ENCODE results near the gene MOB2. TPM values are rescaled to one million over a fixed set of nuclear protein-coding genes. Genes with fewer than 3 reads are reported as not detected.
"Not testable (repeated sequence)": the region's sequence is repeated elsewhere in the genome, so short reads cannot be mapped to it uniquely, and the experiment has no call there.

Gene MOB2
- total RNA-seq, 3 donors from 2014 or later = 54.9 to 108 (median 61.5) TPM

DNA sequence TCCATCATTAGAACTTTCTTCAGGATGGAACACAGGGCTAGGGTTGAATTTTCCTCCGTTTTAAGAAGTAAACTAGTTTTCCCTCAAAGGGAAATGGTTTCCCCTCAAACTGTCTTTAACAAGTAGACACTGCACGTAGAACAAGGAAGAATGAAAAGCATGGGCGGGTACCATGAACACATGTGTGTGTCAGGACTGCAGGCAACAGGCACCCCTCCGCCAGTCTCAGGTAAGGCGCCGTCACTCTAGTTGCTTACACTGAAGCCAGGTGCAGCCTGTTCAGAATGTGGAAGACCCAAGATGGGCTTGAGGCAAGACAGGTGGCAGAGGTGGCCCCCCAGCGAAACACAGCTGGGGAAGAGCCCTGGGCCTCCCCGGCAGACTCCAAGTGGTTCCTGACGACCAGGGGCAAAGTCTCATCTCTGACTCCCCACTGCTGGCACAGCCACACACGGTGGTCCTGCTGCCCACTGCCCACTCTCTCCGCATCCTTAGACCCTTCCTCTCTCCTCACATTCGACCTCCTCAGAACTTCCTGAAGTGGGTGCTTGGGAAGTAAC, 25.4 kb upstream of the MOB2 start:
- intact Hi-C loops (cut with DNase I, micrococcal nuclease) = loop anchor here in 1 of 2 donors (10.0 kb wide), 3 partner anchors 47 to 397 kb away; no protein-coding TSS in a partner anchor
- no peak for ATAC-seq
- Histone ChIP-seq H3K9me3 (no peaks in the 10 kb centered on the region), H3K36me3 (ENCODE audit: low read depth) (no peaks in the 10 kb centered on the region), H3K4me1 (ENCODE audit: low read depth) (peaks cover 10% of the 10 kb centered on the region), H3K4me3 (no peak overlapping the region)
- peak in 1 of 3 donors; percentile 31 for DNase-seq
- TF ChIP-seq CTCF (IDR thresholded peaks at IDR 0.05) = no peak

- no peaks in the 10 kb centered on the region for H3K36me3 ChIP-seq (ENCODE audit: low read depth)
- no peak for ATAC-seq
- intact Hi-C loops (cut with DNase I, micrococcal nuclease) = loop anchor here in 1 of 2 donors (10.0 kb wide), 3 partner anchors 46 to 396 kb away; no protein-coding TSS in a partner anchor
- H3K4me3 ChIP-seq = no peak overlapping the region
- TF ChIP-seq CTCF (IDR thresholded peaks at IDR 0.05) = no peak
- DNase-seq = peak in 1 of 3 donors; percentile 16
- no peaks in the 10 kb centered on the region for H3K9me3 ChIP-seq
- peaks cover 7% of the 10 kb centered on the region for H3K4me1 ChIP-seq (ENCODE audit: low read depth)
Measured at GRCh38 chr11:1510928-1511327, 24.3 kb upstream of the MOB2 start.

GRCh38 chr11:1510351-1510750, 23.8 kb upstream of the MOB2 start:
- H3K4me1 ChIP-seq (ENCODE audit: low read depth); ATAC-seq; H3K4me3 ChIP-seq; H3K9me3 ChIP-seq; H3K36me3 ChIP-seq (ENCODE audit: low read depth): not testable (repeated sequence)
- intact Hi-C loops (cut with DNase I, micrococcal nuclease) = loop anchor here in 1 of 2 donors (10.0 kb wide), 3 partner anchors 46 to 396 kb away; no protein-coding TSS in a partner anchor
- peak in 1 of 3 donors; percentile 6 for DNase-seq

- TF ChIP-seq CTCF (IDR thresholded peaks at IDR 0.05) = no peak
- Histone ChIP-seq H3K4me1 (ENCODE audit: low read depth) (no peaks in the 10 kb centered on the region), H3K4me3 (no peak overlapping the region), H3K9me3 (no peaks in the 10 kb centered on the region), H3K36me3 (ENCODE audit: low read depth) (no peaks in the 10 kb centered on the region)
- intact Hi-C loops (cut with DNase I, micrococcal nuclease) = loop anchor here in 1 of 2 donors (10.0 kb wide), 3 partner anchors 45 to 395 kb away; no protein-coding TSS in a partner anchor
- no peak for ATAC-seq
- peak in 1 of 3 donors; percentile 12 for DNase-seq
Measured at GRCh38 chr11:1509626-1510255, 23.2 kb upstream of the MOB2 start.

DNA sequence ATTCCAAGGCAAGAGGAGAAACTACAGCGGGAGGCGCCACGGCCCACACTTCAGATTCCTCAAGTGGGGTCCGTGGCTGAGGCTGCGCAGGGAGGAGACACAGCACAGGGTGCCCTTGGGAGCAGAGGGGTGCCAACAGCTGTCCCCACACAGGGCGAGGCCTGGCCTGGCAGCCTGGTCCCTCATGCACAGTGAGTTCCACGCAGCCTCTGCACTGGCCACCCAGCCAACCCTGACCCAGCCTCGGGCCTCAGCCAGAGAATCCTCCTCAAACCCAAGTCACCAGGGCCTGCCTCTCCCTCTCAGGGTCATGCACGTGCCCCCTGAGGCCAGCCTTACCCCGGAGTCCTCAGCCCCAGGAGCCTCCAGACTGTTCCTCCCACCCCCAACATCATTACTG, 22.4 kb upstream of the MOB2 start:
- Histone ChIP-seq H3K9me3 (no peaks in the 10 kb centered on the region), H3K4me3 (no peak overlapping the region), H3K4me1 (ENCODE audit: low read depth) (peaks cover 2% of the 10 kb centered on the region), H3K36me3 (ENCODE audit: low read depth) (no peaks in the 10 kb centered on the region)
- TF ChIP-seq CTCF (IDR thresholded peaks at IDR 0.05) = no peak
- ATAC-seq = no peak
- intact Hi-C loops (cut with DNase I, micrococcal nuclease) = no loop called here
- peak in 1 of 3 donors; percentile 24 for DNase-seq

- TF ChIP-seq CTCF (IDR thresholded peaks at IDR 0.05) = no peak
- peaks cover 3% of the 10 kb centered on the region for H3K4me1 ChIP-seq (ENCODE audit: low read depth)
- H3K36me3 ChIP-seq (ENCODE audit: low read depth) = no peaks in the 10 kb centered on the region
- intact Hi-C loops (cut with DNase I, micrococcal nuclease) = no loop called here
- no peak overlapping the region for H3K4me3 ChIP-seq
- ATAC-seq = no peak
- DNase-seq = peak in 1 of 3 donors; percentile 43
- H3K9me3 ChIP-seq = no peaks in the 10 kb centered on the region
Measured at GRCh38 chr11:1508491-1508891, 21.9 kb upstream of the MOB2 start.
